ENCODE measurements around the gene CACNA2D2. TPM values are rescaled to one million over a fixed set of nuclear protein-coding genes. Genes with fewer than 3 reads are reported as not detected.

The CACNA2D2 gene
- total and polyA plus RNA-seq, 4 donors, result 0.10 to 0.19 (median 0.15) TPM

DNA sequence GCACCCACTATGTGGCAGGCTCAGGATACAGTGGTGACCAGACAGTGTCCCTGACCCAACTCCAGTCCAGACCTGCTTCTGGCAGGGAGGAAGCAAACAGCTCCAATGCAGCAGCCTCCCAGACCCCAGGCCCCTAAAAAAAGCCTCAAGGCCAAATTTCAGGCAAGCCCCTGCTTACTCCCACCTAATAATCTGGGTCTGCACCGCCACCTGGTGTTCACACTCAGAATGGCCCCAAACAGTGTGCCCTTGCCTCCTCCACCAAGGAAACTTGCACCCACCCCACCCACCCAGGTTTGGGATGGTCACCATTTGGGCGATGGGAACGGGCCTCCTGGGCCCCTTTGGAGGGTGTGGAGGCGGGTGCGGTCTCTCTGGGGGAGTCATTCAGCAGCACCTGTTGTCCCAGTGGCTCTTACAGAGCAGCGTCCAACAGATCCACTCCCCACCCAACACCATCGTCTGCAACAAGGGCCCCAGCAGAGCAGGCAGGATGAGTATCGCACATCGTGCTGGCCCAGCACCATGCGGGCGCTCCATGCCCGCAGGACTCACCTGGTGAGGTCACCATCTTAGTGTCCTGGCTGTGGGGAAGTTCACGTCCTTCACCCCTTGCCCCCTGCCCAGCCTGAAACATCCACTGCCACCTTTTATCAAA lies 46.8 kb upstream of the CACNA2D2 start:
- H3K27ac ChIP-seq (ENCODE audit: low read depth in 1 of 2, low read length in 2 of 2), result no peak overlapping the region
- no peaks in the 10 kb centered on the region for H3K9me3 ChIP-seq (ENCODE audit: control insufficient read depth in 4 of 4, low read length in 3 of 4)
- H3K4me3 ChIP-seq (ENCODE audit: low read depth in 1 of 3, low read length in 3 of 3), result no peak overlapping the region
- WGBS, result 45% methylated on average over 13 of the region's 13 CpGs
- no peak for TF ChIP-seq JUND (IDR thresholded peaks at IDR 0.05)
- TF ChIP-seq SP1 (IDR thresholded peaks at IDR 0.05), result no peak
- no peak for TF ChIP-seq NR2F2 (IDR thresholded peaks at IDR 0.05)
- no peak for TF ChIP-seq TAF1 (conservative IDR thresholded peaks at IDR 0.05)
- TF ChIP-seq, protein P1, sequence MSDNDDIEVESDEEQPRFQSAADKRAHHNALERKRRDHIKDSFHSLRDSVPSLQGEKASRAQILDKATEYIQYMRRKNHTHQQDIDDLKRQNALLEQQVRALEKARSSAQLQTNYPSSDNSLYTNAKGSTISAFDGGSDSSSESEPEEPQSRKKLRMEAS (IDR thresholded peaks at IDR 0.05), result no peak
- TF ChIP-seq, protein P2, sequence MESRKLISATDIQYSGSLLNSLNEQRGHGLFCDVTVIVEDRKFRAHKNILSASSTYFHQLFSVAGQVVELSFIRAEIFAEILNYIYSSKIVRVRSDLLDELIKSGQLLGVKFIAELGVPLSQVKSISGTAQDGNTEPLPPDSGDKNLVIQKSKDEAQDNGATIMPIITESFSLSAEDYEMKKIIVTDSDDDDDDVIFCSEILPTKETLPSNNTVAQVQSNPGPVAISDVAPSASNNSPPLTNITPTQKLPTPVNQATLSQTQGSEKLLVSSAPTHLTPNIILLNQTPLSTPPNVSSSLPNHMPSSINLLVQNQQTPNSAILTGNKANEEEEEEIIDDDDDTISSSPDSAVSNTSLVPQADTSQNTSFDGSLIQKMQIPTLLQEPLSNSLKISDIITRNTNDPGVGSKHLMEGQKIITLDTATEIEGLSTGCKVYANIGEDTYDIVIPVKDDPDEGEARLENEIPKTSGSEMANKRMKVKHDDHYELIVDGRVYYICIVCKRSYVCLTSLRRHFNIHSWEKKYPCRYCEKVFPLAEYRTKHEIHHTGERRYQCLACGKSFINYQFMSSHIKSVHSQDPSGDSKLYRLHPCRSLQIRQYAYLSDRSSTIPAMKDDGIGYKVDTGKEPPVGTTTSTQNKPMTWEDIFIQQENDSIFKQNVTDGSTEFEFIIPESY (IDR thresholded peaks at IDR 0.05), result no peak
- TF ChIP-seq, protein P3, sequence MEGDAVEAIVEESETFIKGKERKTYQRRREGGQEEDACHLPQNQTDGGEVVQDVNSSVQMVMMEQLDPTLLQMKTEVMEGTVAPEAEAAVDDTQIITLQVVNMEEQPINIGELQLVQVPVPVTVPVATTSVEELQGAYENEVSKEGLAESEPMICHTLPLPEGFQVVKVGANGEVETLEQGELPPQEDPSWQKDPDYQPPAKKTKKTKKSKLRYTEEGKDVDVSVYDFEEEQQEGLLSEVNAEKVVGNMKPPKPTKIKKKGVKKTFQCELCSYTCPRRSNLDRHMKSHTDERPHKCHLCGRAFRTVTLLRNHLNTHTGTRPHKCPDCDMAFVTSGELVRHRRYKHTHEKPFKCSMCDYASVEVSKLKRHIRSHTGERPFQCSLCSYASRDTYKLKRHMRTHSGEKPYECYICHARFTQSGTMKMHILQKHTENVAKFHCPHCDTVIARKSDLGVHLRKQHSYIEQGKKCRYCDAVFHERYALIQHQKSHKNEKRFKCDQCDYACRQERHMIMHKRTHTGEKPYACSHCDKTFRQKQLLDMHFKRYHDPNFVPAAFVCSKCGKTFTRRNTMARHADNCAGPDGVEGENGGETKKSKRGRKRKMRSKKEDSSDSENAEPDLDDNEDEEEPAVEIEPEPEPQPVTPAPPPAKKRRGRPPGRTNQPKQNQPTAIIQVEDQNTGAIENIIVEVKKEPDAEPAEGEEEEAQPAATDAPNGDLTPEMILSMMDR (IDR thresholded peaks at IDR 0.05; ENCODE audit: low read depth, low read length, missing input control), result peak; percentile 62
- TF ChIP-seq, protein P4, sequence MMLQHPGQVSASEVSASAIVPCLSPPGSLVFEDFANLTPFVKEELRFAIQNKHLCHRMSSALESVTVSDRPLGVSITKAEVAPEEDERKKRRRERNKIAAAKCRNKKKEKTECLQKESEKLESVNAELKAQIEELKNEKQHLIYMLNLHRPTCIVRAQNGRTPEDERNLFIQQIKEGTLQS (IDR thresholded peaks at IDR 0.05), result no peak
- TF ChIP-seq FOXA2 (IDR thresholded peaks at IDR 0.05), result no peak
- TF ChIP-seq GABPA (IDR thresholded peaks at IDR 0.05 in 1 of 2, conservative IDR thresholded peaks at IDR 0.05 in 1 of 2), result no peak
- TF ChIP-seq, protein P5, sequence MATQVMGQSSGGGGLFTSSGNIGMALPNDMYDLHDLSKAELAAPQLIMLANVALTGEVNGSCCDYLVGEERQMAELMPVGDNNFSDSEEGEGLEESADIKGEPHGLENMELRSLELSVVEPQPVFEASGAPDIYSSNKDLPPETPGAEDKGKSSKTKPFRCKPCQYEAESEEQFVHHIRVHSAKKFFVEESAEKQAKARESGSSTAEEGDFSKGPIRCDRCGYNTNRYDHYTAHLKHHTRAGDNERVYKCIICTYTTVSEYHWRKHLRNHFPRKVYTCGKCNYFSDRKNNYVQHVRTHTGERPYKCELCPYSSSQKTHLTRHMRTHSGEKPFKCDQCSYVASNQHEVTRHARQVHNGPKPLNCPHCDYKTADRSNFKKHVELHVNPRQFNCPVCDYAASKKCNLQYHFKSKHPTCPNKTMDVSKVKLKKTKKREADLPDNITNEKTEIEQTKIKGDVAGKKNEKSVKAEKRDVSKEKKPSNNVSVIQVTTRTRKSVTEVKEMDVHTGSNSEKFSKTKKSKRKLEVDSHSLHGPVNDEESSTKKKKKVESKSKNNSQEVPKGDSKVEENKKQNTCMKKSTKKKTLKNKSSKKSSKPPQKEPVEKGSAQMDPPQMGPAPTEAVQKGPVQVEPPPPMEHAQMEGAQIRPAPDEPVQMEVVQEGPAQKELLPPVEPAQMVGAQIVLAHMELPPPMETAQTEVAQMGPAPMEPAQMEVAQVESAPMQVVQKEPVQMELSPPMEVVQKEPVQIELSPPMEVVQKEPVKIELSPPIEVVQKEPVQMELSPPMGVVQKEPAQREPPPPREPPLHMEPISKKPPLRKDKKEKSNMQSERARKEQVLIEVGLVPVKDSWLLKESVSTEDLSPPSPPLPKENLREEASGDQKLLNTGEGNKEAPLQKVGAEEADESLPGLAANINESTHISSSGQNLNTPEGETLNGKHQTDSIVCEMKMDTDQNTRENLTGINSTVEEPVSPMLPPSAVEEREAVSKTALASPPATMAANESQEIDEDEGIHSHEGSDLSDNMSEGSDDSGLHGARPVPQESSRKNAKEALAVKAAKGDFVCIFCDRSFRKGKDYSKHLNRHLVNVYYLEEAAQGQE (IDR thresholded peaks at IDR 0.05), result no peak
- TF ChIP-seq HNF4G (IDR thresholded peaks at IDR 0.05), result no peak
- TF ChIP-seq RAD21 (IDR thresholded peaks at IDR 0.05), result peak; percentile 66 to 77
- no peak for TF ChIP-seq HNF4A (conservative IDR thresholded peaks at IDR 0.05)
- no peak overlapping the region for H3K9ac ChIP-seq (ENCODE audit: low read depth in 1 of 2, low read length in 2 of 2)
- peak; percentile 79 for DNase-seq (ENCODE audit: low spot score)
- no peaks in the 10 kb centered on the region for H3K27me3 ChIP-seq (ENCODE audit: control insufficient read depth in 4 of 4, insufficient read depth in 4 of 4, low read length in 3 of 4)
- H3K36me3 ChIP-seq (ENCODE audit: control insufficient read depth in 4 of 4, insufficient read depth in 3 of 4, low read depth in 1 of 4, low read length in 3 of 4), result no peaks in the 10 kb centered on the region
- no peaks in the 10 kb centered on the region for H3K4me1 ChIP-seq (ENCODE audit: control insufficient read depth in 4 of 4, insufficient read depth in 4 of 4, low read length in 3 of 4)

DNA sequence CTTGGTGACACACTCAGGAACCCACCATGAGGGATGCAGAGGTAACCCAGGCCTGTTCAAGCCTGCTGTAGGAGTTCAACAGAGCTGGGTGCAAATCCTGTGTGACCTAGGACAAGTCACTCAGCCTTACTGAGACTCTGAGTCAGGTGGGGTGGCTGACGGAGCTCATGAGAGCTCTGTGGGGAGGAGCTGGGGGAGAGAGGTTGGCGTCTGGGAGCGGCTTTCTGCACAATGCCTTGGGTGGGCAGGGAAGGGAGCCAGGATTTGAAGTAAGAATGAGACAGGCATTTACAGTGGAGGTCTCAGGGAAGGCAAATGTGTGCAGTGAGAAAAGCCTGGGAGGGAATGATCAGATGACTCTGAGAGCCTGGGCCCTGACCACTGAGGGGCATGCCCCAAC lies 45.8 kb upstream of the CACNA2D2 start:
- no peaks in the 10 kb centered on the region for H3K4me1 ChIP-seq (ENCODE audit: control insufficient read depth in 4 of 4, insufficient read depth in 4 of 4, low read length in 3 of 4)
- no peaks in the 10 kb centered on the region for H3K36me3 ChIP-seq (ENCODE audit: control insufficient read depth in 4 of 4, insufficient read depth in 3 of 4, low read depth in 1 of 4, low read length in 3 of 4)
- WGBS, result 94% methylated on average over 3 of the region's 3 CpGs
- H3K9me3 ChIP-seq (ENCODE audit: control insufficient read depth in 4 of 4, low read length in 3 of 4), result no peaks in the 10 kb centered on the region
- H3K27me3 ChIP-seq (ENCODE audit: control insufficient read depth in 4 of 4, insufficient read depth in 4 of 4, low read length in 3 of 4), result no peaks in the 10 kb centered on the region
- H3K27ac ChIP-seq (ENCODE audit: low read depth in 1 of 2, low read length in 2 of 2), result no peak overlapping the region
- DNase-seq (ENCODE audit: low spot score), result no peak
- no peak overlapping the region for H3K9ac ChIP-seq (ENCODE audit: low read depth in 1 of 2, low read length in 2 of 2)
- TF ChIP-seq FOXA1 (IDR thresholded peaks at IDR 0.05) (no peak), NR2F2 (IDR thresholded peaks at IDR 0.05) (no peak), EGR1 (IDR thresholded peaks at IDR 0.05; ENCODE audit: low read depth in 2 of 2) (no peak)
- H3K4me3 ChIP-seq (ENCODE audit: low read depth in 1 of 3, low read length in 3 of 3), result no peak overlapping the region

All from liver (tissue), 9 donors.